Islet precursor cell (in vitro differentiated cells): ENCODE measurements around the gene UGT2B10.
"Not testable (repeated sequence)": the region's sequence is repeated elsewhere in the genome, so short reads cannot be mapped to it uniquely, and the experiment has no call there.

Experiments used
- DNase-seq: peaks from one replicate; pipeline ENCODE4 v3.0.0-alpha.2; 2018

UGT2B10 gene

GRCh38 chr4:68815617-68816409, at the start of gene UGT2B10:
TSS of gene UGT2B10 (plus strand) at chr4:68815994. CDS start at chr4:68816020, 26 bp downstream.
- not testable (repeated sequence) for DNase-seq

- not testable (repeated sequence) for DNase-seq
Observed at GRCh38 chr4:68771836-68772235, 44.0 kb upstream of the UGT2B10 start.

DNA sequence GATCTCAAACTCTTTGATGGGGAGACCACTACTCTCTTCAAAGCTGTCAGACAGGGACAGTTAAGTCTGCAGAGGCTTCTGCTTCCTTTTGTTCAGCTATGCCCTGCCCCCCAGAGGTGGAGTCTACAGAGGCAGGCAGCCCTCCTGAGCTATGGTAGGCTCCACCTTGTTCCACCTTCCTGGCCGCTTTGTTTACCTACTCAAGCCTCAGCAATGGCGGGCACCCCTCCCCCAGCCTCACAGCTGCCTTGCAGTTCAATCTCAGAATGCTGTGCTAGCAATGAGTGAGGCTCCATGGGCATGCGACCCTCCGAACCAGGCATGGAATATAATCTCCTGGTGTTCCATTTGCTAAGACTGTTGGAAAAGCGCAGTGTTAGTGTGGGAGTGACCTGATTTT, 42.1 kb upstream of the UGT2B10 start:
- DNase-seq = no peak

DNA sequence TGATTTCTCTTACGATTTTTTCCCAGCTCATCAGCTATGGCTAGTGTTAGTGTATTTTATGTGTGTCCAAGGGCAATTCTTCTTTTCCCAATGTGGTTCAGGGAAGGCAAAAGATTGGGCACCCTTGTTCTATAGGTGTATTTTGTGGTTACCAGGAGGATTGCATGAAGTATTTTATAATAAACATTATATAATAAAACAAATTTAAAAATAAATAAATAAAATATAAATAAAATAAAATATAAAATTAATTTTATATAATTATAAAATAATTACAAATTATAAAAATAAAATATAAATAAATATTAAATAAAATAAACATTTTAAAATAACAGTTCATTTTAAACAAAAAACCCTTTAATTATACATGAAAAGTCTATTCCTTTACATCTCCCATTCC, 35.6 kb upstream of the UGT2B10 start:
- no peak for DNase-seq

GRCh38 chr4:68797048-68797447, 18.7 kb upstream of the UGT2B10 start:
- no peak for DNase-seq

- no peak for DNase-seq
Observed at GRCh38 chr4:68797618-68798017, 18.2 kb upstream of the UGT2B10 start.

- no peak for DNase-seq
Observed at GRCh38 chr4:68803013-68803412, 12.8 kb upstream of the UGT2B10 start.

GRCh38 chr4:68808060-68808459, 7.7 kb upstream of the UGT2B10 start:
- DNase-seq = no peak

- no peak for DNase-seq
Observed at GRCh38 chr4:68810919-68811318, 4.9 kb upstream of the UGT2B10 start.

DNA sequence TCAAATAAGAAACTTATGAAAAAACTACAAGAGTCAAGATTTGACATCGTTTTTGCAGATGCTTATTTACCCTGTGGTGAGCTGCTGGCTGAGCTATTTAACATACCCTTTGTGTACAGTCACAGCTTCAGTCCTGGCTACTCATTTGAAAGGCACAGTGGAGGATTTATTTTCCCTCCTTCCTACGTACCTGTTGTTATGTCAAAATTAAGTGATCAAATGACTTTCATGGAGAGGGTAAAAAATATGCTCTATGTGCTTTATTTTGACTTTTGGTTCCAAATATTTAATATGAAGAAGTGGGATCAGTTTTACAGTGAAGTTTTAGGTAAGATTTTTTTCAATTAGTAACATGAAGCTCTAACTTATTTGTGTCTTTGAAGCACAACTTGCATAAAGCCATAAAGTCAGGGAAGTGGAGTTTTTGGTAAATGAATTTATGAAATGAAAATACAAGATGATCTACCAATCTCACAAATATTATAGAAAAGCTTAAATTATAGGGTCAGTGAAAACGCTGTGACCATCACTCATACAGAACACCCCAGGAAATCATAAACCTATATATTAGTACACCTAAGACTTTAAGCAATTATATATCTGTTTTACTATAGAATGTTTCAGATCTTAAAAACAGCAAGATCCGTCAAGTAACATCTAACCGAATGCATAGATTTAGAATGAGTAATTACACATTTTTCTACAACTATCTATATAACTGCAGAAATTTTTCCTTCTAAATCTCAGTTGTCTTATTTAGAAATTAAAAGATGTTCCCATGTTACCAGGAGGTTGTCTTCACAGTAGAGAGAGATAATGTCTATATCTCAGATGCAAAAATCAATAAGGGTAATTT, 844 bp downstream of the UGT2B10 start:
- not testable (repeated sequence) for DNase-seq

GRCh38 chr4:68817386-68817785, 1.6 kb downstream of the UGT2B10 start:
- no peak for DNase-seq

DNA sequence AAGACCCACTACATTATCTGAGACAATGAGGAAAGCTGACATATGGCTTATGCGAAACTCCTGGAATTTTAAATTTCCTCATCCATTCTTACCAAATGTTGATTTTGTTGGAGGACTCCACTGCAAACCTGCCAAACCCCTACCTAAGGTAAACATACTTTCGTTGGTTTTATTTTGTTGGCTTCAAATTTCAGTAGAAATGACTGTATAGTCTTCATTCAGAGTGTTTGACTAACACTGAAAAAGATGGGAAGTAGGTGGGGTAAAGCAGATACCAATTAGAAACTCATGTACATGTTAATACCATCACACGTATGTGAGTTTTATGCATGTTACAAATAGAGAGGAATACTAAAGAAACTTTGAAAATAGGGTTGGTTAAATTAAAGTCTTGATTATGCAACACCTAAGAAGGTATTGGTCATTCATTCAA, 2.3 kb downstream of the UGT2B10 start:
- not testable (repeated sequence) for DNase-seq

DNA sequence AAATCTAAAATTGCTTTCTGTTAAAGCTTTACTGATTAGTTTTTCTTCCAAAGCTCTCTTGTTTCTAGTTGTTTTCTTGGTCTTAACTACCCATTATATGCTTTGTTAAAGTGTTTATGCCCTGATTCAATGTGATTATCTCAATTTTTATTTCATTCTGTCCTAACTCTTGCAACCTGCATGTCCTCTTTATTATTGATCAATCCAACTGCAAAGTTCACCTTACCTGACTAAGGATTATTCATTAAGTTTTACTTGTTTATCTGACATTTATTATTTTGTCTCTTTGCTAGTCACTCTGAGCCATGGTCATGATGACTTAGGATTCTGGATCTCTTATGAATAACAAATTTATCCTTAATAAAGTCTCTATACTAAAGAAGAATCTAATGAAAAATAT, 15.8 kb downstream of the UGT2B10 start:
- DNase-seq = no peak

- no peak for DNase-seq
Observed at GRCh38 chr4:68850293-68850692, 34.5 kb downstream of the UGT2B10 start.

GRCh38 chr4:68855771-68856170, 40.0 kb downstream of the UGT2B10 start:
- no peak for DNase-seq

DNA sequence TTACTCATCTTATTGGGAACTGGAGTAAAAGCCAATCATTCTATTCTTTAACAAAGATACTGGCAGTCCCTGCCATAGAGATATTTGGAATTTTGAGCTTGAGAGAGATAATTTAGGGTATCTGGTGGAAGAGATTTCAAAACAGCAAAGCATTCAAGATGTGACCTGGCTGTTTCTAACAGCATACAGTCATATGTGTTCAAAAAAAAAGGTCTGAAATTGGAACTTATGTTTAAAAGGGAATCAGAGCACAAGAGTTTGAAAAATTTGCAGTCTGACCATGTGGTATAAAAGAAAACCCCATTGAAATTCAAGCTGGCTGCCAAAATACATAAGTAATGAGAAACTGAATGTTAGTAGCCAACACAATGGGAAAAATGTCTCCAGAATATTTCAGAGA, 42.2 kb downstream of the UGT2B10 start:
- DNase-seq = no peak

DNA sequence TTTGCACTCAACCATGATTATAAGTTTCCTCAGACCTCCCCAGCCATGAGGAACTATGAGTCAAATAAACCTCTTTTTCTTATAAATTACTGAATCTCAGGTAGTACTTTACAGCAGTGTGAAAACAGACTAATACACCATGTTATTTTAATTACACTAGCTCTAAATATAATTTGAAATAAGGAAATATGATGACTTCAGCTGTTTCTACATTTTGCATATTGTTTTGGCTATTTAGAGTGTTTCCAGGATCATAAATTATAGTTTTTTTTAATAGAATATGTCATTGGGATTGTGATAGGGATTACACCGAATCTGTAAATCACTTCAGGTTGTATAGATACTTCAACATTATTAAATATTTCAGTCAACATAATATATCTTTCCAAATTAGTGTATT, 43.9 kb downstream of the UGT2B10 start:
- no peak for DNase-seq

DNA sequence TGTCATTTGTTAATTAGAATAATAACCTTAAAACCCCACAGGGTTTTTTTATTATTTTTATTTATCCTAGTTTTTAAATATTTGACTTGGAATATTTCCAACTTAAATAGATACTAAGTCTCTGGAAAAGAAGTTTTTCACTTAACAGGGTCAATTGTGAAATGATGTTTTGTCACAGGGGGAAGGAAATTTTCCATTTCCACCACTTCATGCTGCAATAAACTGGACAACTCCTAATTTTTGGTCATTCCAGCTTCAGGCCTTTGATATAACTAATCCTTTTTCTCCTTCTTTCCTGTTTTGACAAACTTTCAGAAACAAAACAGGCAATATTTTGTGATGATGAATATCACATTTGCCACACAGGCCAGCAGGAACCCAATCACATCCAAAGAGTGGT, 45.3 kb downstream of the UGT2B10 start:
- no peak for DNase-seq

- peak; percentile 54 for DNase-seq
Observed at GRCh38 chr4:68864438-68865187, 48.8 kb downstream of the UGT2B10 start.

DNA sequence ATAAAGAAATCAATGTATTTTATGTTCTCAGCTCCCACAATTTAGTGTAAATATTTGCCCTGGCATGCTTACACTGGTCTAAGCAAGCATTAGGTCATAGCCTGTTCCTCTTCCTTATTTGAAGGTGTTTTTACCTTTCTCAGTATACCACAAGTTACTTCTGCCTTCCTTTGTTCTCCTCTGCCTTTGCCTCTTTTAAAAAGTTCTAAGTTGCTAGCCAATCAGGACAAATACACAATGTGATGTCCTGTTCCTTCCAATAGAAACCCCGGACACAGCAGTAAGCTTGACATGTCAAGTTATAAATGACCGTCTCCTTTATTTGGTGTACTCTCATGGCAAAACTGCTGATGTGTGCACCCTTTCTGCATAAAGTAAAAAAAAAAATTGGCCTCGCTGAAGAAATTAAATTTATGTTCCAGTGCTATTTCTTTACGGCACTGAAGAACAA, 49.4 kb downstream of the UGT2B10 start:
- no peak for DNase-seq

DNA sequence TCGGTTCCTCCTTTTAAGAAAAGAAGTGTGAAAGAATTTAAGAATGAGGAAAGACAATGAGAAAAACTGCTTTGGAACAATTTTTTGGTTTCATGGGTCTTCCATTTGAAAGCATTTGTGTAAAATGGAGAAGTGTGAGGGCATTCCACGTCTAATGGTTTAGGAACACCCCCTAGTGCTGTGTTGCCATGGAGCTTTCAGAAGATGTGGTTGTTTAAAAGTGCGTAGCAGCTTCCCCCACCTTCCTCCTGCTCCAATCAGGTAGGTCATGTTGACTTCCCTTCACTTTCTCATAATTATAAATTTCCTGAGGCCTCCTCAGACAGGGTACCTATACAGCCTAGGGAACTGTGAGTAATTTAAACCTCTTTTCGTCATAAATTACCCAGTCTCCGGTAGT, 50.0 kb downstream of the UGT2B10 start:
- no peak for DNase-seq

DNA sequence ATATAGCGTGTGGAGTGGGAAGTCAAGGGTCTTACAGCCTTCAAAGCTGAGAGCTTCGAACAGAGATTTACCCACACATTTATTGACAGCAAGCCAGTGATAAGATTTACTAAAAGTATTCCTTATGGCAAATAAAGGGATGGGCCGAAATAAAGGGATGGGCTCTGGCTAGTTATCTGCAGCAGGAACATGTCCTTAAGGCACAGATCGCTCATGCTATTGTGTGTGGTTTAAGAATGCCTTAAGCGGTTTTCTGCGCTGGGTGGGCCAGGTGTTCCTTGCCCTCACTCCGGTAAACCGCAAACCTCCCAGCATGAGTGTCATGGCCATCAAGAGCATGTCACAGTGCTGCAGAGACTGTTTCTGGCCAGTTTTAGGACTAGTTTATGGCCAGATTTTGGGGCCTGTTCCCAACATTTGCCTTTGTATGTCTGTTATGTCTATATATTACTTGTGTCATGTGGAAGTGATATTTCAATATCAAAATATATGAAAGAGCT, 53.5 kb downstream of the UGT2B10 start:
- DNase-seq = no peak
